GM12874 (cell line): Measurements from ENCODE around the gene VSIG10L2.

Experiments
- TF ChIP-seq, protein P1 (sequence below): IDR thresholded peaks from 2 replicates; pipeline ENCODE4 v1.5.1; 2011; ENCODE audit warnings: low read depth, mild to moderate bottlenecking, control low read depth, low read length, moderate library complexity; ENCODE audit not compliant: insufficient read depth

The VSIG10L2 gene

GRCh38 chr11:125992893-125993292 lies 47.0 kb downstream of the VSIG10L2 start:
- TF ChIP-seq, protein P1, sequence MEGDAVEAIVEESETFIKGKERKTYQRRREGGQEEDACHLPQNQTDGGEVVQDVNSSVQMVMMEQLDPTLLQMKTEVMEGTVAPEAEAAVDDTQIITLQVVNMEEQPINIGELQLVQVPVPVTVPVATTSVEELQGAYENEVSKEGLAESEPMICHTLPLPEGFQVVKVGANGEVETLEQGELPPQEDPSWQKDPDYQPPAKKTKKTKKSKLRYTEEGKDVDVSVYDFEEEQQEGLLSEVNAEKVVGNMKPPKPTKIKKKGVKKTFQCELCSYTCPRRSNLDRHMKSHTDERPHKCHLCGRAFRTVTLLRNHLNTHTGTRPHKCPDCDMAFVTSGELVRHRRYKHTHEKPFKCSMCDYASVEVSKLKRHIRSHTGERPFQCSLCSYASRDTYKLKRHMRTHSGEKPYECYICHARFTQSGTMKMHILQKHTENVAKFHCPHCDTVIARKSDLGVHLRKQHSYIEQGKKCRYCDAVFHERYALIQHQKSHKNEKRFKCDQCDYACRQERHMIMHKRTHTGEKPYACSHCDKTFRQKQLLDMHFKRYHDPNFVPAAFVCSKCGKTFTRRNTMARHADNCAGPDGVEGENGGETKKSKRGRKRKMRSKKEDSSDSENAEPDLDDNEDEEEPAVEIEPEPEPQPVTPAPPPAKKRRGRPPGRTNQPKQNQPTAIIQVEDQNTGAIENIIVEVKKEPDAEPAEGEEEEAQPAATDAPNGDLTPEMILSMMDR = no peak

- TF ChIP-seq, protein P1 = no peak
These were observed 48.7 kb downstream of the VSIG10L2 start for GRCh38 chr11:125994509-125994908.

DNA sequence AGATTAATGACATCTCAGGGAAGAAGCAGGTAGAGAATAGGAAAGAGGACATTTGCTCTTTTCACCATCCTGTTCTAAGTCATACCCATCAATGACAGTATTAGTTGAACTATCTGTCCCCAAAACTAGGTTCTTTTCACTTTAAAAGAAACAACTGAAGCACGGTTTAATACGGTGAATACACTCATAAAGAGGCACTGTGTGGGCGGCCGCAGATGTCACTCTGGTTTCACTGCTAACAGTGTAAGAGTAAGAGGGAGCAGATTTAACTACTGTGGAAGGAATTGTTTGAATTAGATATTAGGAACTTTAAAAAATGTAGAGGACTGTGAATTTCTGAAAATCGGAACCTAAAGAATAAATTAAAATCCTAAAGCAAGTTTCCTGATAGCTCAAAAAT lies 49.5 kb downstream of the VSIG10L2 start:
- TF ChIP-seq, protein P1 = no peak

DNA sequence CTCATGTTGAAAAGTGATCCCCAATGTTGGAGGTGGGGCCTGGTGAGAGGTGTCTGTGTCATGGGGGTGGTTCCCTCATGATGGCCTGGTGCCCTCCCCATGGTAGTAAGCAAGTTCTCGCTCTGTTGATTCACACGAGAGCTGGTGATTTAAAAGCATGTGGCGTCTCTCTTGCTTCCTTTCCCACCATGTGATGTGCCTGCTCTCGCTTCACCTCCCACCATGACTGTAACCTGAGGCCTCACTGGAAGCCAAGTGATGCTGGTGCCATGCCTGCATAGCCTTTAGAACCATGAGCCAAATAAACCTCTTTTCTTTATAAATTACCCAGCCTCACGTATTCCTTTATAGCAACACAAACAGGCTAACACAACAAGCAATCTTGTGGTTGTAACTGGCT lies 52.4 kb downstream of the VSIG10L2 start:
- TF ChIP-seq, protein P1 = no peak

DNA sequence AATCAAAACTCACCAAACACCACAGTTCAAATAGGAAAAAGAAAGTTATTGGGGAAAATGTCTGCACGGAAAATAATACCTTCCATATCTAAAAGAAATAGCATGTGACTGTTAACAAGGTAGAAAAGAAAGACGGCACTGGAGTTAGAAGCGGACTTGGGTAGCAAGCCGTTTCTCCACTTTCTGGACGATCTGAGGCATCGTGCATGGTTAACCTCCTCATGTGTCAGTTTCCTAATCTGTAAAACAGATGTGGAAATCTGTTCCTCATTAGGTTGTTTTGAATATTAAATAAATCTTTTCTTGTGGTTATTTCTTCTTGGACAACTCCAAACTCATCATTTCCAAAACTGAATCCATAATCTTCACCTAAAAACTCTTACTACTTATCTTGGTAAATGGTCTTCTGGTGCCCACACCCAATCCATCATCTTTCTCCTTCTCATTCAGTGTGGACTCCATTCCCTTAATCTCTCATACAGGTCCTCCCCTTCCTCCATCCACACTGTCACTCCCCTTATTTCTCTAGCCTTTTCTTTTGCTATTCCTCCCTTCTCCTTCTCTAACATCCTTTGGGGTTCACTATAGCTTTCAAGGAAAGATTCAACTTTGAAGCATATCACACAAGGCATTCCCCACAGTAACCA lies 53.5 kb downstream of the VSIG10L2 start:
- TF ChIP-seq, protein P1 = no peak

GRCh38 chr11:126002181-126002580 lies 56.3 kb downstream of the VSIG10L2 start:
- TF ChIP-seq, protein P1 = no peak
